BLaER1 (cell line): ENCODE results near the gene EXO1.

Experiments used
- H3K27ac ChIP-seq: shearing (Covaris generic); formaldehyde crosslinking; 2 replicates; pipeline ENCODE4 v1.8.1; 2022
- H3K27me3 ChIP-seq: shearing (Covaris generic); formaldehyde crosslinking; 2 replicates; pipeline ENCODE4 v1.8.1; 2022
- H3K36me3 ChIP-seq: shearing (Covaris generic); formaldehyde crosslinking; 2 replicates; pipeline ENCODE4 v1.8.1; 2022
- H3K4me1 ChIP-seq: shearing (Covaris generic); formaldehyde crosslinking; 2 replicates; pipeline ENCODE4 v1.8.1; 2022
- H3K4me2 ChIP-seq: shearing (Covaris generic); formaldehyde crosslinking; 2 replicates; pipeline ENCODE4 v1.8.1; 2022
- H3K4me3 ChIP-seq: shearing (Covaris generic); formaldehyde crosslinking; 2 replicates; pipeline ENCODE4 v1.8.1; 2022
- H3K9ac ChIP-seq: shearing (Covaris generic); formaldehyde crosslinking; 2 replicates; pipeline ENCODE4 v1.8.1; 2022
- H3K9me3 ChIP-seq: shearing (Covaris generic); formaldehyde crosslinking; 2 replicates; pipeline ENCODE4 v1.8.1; 2022
- H4K20me1 ChIP-seq: shearing (Covaris generic); formaldehyde crosslinking; 2 replicates; pipeline ENCODE4 v1.8.1; 2022
- Cebpa-rat ChIP-seq: shearing (Covaris generic); IDR thresholded peaks from 2 replicates; pipeline ENCODE4 v1.8.1; 2022

Gene EXO1

DNA sequence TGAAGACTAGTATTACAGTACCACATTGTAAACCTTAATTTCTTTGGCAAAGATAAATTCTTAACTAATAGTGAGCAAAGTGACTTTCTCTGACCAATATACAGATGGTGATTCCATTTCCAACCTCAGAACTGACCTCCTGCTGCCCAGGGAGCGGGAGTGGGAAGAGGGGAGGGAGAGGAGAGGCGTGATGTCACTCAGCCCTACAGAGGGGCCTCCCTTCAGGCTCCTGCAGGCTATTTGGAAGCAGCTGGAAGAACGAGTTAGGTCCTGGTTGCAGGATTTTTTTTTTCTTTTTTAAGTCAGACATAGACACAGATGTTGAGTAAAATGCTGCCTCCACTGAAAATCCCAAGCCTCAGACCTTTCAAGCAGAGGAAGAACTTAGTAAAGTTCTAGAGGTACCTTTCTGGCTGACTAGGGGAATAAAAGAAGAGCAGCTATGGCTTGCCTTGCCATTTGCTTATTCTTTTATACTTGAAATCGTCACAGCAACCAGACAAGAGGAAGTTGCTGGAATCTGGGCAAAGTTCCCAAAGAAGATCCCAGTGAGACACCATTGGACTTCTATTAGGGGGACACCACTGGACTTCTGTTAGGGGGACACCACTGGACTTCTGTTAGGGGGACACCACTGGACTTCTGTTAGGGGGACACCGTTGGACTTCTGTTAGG, 54.5 kb downstream of the EXO1 start:
- no peaks in the 10 kb centered on the region for H3K4me1 ChIP-seq
- no peak overlapping the region for H3K27ac ChIP-seq
- peaks cover 33% of the 10 kb centered on the region for H3K36me3 ChIP-seq
- TF ChIP-seq Cebpa-rat, result no peak
- H4K20me1 ChIP-seq, result no peaks in the 10 kb centered on the region
- H3K4me3 ChIP-seq, result no peak overlapping the region
- H3K4me2 ChIP-seq, result no peak overlapping the region
- H3K9me3 ChIP-seq, result no peaks in the 10 kb centered on the region
- no peaks in the 10 kb centered on the region for H3K27me3 ChIP-seq
- no peak overlapping the region for H3K9ac ChIP-seq

DNA sequence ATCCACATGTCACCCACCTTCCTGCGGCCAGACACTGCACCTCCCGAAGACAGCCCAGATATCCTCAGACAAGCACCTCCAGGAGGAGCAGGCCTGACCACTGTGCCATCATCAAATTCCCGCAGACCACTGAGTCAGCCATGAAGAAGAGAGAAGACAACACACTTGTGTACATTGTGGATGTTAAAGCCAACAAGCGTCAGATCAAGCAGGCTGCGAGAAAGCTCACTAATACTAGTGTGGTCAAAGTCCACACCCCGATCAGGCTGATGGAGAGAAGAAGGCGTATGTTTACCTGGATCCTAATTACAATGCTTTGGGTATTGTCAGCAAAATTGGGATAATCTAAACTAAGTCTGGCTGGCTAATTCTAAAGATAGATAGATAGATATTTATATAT, 68.2 kb downstream of the EXO1 start:
- no peak for TF ChIP-seq Cebpa-rat
- Histone ChIP-seq H3K9ac (no peak overlapping the region), H4K20me1 (no peaks in the 10 kb centered on the region), H3K27me3 (no peaks in the 10 kb centered on the region), H3K9me3 (0 out of 2 replicates have a peak, but pooled peaks cover 6% of the 10 kb centered on the region), H3K4me1 (no peaks in the 10 kb centered on the region), H3K36me3 (no peaks in the 10 kb centered on the region), H3K4me2 (no peak overlapping the region), H3K4me3 (no peak overlapping the region), H3K27ac (no peak overlapping the region)

- Histone ChIP-seq H3K9me3 (0 out of 2 replicates have a peak, but pooled peaks cover 6% of the 10 kb centered on the region), H3K27me3 (no peaks in the 10 kb centered on the region), H3K4me1 (no peaks in the 10 kb centered on the region), H3K9ac (no peak overlapping the region), H3K36me3 (no peaks in the 10 kb centered on the region), H3K4me2 (no peak overlapping the region), H3K4me3 (no peak overlapping the region), H3K27ac (no peak overlapping the region), H4K20me1 (no peaks in the 10 kb centered on the region)
- TF ChIP-seq Cebpa-rat, result no peak
Observed at GRCh38 chr1:241917487-241917886, 69.5 kb downstream of the EXO1 start.

- Histone ChIP-seq H4K20me1 (no peaks in the 10 kb centered on the region), H3K9ac (no peak overlapping the region), H3K27me3 (no peaks in the 10 kb centered on the region), H3K4me1 (no peaks in the 10 kb centered on the region), H3K4me3 (no peak overlapping the region), H3K36me3 (no peaks in the 10 kb centered on the region), H3K27ac (no peak overlapping the region), H3K4me2 (no peak overlapping the region), H3K9me3 (0 out of 2 replicates have a peak, but pooled peaks cover 6% of the 10 kb centered on the region)
- TF ChIP-seq Cebpa-rat, result no peak
Observed at GRCh38 chr1:241918879-241919278, 70.9 kb downstream of the EXO1 start.

DNA sequence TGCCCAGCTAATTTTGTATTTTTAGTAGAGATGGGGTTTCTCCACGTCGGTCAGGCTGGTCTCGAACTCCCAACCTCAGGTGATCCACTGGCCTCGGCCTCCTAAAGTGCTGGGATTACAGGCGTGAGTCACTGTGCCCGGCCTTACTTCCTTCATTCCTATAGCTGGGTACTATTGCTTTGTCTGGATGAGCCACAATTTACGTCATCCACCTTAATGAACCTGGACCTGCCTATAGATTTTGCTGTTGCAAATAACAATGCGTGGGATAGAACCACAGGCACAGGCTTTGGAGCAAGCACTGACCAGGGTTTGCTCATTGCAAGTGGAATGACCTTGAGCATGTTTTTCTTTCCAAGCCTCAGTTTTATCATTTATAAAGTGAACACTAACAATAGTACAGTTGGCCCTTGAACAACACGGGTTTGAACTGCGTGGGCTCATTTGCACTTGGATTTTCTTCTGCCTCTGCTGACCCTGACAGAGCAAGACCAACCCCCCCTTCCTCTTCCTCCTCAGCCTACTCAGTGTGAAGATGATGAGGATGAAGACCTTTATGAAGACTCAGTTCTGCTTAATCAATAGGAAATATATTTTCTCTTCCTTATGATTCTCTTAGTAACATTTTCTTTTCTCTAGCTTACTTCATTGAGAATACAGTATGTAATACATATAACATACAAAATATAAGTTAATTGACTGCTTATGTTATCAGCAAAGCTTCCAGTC, 76.2 kb downstream of the EXO1 start:
- Histone ChIP-seq H3K27me3 (no peaks in the 10 kb centered on the region), H3K4me2 (no peak overlapping the region), H3K4me3 (no peak overlapping the region), H3K36me3 (no peaks in the 10 kb centered on the region), H3K9me3 (no peaks in the 10 kb centered on the region), H3K9ac (no peak overlapping the region), H4K20me1 (no peaks in the 10 kb centered on the region), H3K4me1 (no peaks in the 10 kb centered on the region), H3K27ac (no peak overlapping the region)
- no peak for TF ChIP-seq Cebpa-rat

DNA sequence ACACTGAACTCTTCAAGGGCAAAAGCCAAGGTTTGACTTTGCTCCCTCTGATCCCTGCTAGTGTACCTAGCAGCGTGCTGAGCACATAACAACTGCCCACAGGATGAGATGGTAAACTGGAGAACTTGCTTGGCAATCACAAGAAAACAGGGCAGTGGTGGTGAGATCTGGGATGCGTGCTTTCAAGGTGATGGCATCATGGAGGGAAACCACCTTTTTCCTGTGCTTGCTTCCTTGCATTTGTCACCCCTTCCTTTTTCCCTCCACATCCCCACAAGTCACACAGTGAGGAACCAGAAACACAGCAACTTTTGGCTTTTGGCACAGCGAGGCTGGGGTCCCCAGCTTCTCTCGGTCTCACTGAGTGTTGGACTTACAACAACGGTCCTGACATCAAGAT, 78.1 kb downstream of the EXO1 start:
- TF ChIP-seq Cebpa-rat, result no peak
- Histone ChIP-seq H3K27ac (no peak overlapping the region), H3K36me3 (no peaks in the 10 kb centered on the region), H3K9me3 (no peaks in the 10 kb centered on the region), H4K20me1 (no peaks in the 10 kb centered on the region), H3K9ac (no peak overlapping the region), H3K4me1 (no peaks in the 10 kb centered on the region), H3K4me2 (no peak overlapping the region), H3K27me3 (no peaks in the 10 kb centered on the region), H3K4me3 (no peak overlapping the region)

DNA sequence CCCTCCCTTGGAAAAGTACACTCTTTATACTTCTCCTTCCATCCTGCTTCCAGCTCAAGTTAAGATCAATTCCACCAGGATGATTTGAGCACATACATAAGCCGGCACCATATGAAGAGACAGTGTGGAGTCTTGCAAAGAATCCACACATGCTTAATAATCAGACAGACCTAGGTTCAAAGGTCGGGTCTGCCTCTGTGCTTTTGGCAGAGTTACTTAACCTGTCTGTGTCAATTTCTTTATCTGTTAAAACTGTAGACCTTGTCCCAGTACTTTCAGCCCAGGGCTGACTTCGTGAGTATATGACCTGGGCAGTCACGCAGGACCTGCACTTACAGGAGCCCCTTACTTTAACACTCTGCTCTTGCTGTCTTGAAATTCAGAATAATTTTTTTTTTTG, 79.3 kb downstream of the EXO1 start:
- Histone ChIP-seq H4K20me1 (no peaks in the 10 kb centered on the region), H3K4me2 (no peak overlapping the region), H3K27me3 (no peaks in the 10 kb centered on the region), H3K4me3 (no peak overlapping the region), H3K9ac (no peak overlapping the region), H3K9me3 (no peaks in the 10 kb centered on the region), H3K27ac (no peak overlapping the region), H3K4me1 (no peaks in the 10 kb centered on the region), H3K36me3 (no peaks in the 10 kb centered on the region)
- no peak for TF ChIP-seq Cebpa-rat

GRCh38 chr1:241932845-241933244, 84.8 kb downstream of the EXO1 start:
- Histone ChIP-seq H4K20me1 (no peaks in the 10 kb centered on the region), H3K27me3 (no peaks in the 10 kb centered on the region), H3K4me3 (no peak overlapping the region), H3K9ac (no peak overlapping the region), H3K4me2 (no peak overlapping the region), H3K4me1 (no peaks in the 10 kb centered on the region), H3K9me3 (no peaks in the 10 kb centered on the region), H3K36me3 (no peaks in the 10 kb centered on the region), H3K27ac (no peak overlapping the region)
- TF ChIP-seq Cebpa-rat, result no peak

GRCh38 chr1:241934201-241934848, 86.3 kb downstream of the EXO1 start:
- no peak overlapping the region for H3K4me2 ChIP-seq
- H3K4me1 ChIP-seq, result no peaks in the 10 kb centered on the region
- no peaks in the 10 kb centered on the region for H3K36me3 ChIP-seq
- no peaks in the 10 kb centered on the region for H4K20me1 ChIP-seq
- TF ChIP-seq Cebpa-rat, result no peak
- 0 out of 2 replicates have a peak, but pooled peaks cover 3% of the 10 kb centered on the region for H3K9me3 ChIP-seq
- H3K27me3 ChIP-seq, result no peaks in the 10 kb centered on the region
- no peak overlapping the region for H3K27ac ChIP-seq
- H3K4me3 ChIP-seq, result no peak overlapping the region
- no peak overlapping the region for H3K9ac ChIP-seq

- Histone ChIP-seq H4K20me1 (no peaks in the 10 kb centered on the region), H3K4me3 (no peak overlapping the region), H3K4me1 (no peaks in the 10 kb centered on the region), H3K4me2 (no peak overlapping the region), H3K36me3 (no peaks in the 10 kb centered on the region), H3K27ac (no peak overlapping the region), H3K9ac (no peak overlapping the region), H3K9me3 (0 out of 2 replicates have a peak, but pooled peaks cover 3% of the 10 kb centered on the region), H3K27me3 (no peaks in the 10 kb centered on the region)
- TF ChIP-seq Cebpa-rat, result no peak
Observed at GRCh38 chr1:241934866-241935265, 86.9 kb downstream of the EXO1 start.
